Testis (tissue), 2 donors: ENCODE data around the gene EPB41L1.

ENCODE experiments used
- CTCF ChIP-seq, 3 experiments: fragments of 450-650 bp in 2 of 3; fragments of 200-600 bp in 1 of 3; sonication (generic) in 1 of 3; IDR thresholded peaks; one replicate each; pipeline ENCODE4 v1.5.1; 2016 to 2019; ENCODE audit warnings: antibody characterized with exemption in 3 of 3, mild to moderate bottlenecking in 2 of 3, moderate library complexity in 1 of 3
- POLR2A ChIP-seq: fragments of 450-650 bp; IDR thresholded peaks from one replicate; pipeline ENCODE4 v1.6.1; 2017; ENCODE audit warnings: antibody characterized with exemption, mild to moderate bottlenecking, moderate library complexity

GRCh38 chr20:36154700-36155628 lies at the start of gene EPB41L1:
- no peak for TF ChIP-seq CTCF (IDR thresholded peaks at IDR 0.05)
- no peak for TF ChIP-seq POLR2A
